Measurements from ENCODE around the gene RAB24.

RAB24 gene

DNA sequence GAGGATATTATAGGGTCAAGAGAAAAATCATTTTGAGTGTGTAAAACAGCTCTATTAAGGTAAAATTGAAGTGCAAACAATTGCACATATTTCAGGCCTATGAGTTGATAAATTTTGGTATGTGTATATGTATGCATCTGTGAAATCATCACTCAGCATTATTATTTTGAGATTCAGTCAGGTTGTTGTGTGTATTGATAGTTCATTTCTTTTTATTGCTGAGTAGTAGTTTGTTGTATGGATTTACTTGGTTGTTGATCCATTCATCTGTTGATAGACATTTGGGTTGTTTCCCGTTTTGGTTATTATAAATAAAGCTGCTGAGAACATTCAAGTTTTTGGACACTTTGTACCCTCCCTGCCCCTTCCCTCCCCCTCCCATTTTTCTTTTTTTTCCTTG lies 50.3 kb downstream of the RAB24 start:
- H3K4me3 ChIP-seq (ENCODE audit: low read length) = no peak overlapping the region
- no peaks in the 10 kb centered on the region for H3K27me3 ChIP-seq (ENCODE audit: insufficient read depth, low read length)
- no peak overlapping the region for H3K9ac ChIP-seq (ENCODE audit: low read depth, low read length)
- 73% methylated on average over 1 of the region's 1 CpG for WGBS
- no peaks in the 10 kb centered on the region for H3K9me3 ChIP-seq (ENCODE audit: insufficient read depth, low read depth, low read length)
- no peak overlapping the region for H3K27ac ChIP-seq (ENCODE audit: low read depth, low read length)
- H3K36me3 ChIP-seq (ENCODE audit: insufficient read depth, low read length) = peaks cover 97% of the 10 kb centered on the region
- H3K4me1 ChIP-seq (ENCODE audit: insufficient read depth, low read length) = no peaks in the 10 kb centered on the region

All from HUES64 (cell line).